ENCODE results near the gene SRRM4.

SRRM4 gene

GRCh38 chr12:119047641-119048040 is 66.3 kb downstream of the SRRM4 start:
- H3K4me3 ChIP-seq (ENCODE audit: low read length): no peak overlapping the region
- TF ChIP-seq, protein P1, sequence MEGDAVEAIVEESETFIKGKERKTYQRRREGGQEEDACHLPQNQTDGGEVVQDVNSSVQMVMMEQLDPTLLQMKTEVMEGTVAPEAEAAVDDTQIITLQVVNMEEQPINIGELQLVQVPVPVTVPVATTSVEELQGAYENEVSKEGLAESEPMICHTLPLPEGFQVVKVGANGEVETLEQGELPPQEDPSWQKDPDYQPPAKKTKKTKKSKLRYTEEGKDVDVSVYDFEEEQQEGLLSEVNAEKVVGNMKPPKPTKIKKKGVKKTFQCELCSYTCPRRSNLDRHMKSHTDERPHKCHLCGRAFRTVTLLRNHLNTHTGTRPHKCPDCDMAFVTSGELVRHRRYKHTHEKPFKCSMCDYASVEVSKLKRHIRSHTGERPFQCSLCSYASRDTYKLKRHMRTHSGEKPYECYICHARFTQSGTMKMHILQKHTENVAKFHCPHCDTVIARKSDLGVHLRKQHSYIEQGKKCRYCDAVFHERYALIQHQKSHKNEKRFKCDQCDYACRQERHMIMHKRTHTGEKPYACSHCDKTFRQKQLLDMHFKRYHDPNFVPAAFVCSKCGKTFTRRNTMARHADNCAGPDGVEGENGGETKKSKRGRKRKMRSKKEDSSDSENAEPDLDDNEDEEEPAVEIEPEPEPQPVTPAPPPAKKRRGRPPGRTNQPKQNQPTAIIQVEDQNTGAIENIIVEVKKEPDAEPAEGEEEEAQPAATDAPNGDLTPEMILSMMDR (conservative IDR thresholded peaks at IDR 0.05; ENCODE audit: low read depth, low read length): no peak
- no peak for DNase-seq (ENCODE audit: low read depth)

DNA sequence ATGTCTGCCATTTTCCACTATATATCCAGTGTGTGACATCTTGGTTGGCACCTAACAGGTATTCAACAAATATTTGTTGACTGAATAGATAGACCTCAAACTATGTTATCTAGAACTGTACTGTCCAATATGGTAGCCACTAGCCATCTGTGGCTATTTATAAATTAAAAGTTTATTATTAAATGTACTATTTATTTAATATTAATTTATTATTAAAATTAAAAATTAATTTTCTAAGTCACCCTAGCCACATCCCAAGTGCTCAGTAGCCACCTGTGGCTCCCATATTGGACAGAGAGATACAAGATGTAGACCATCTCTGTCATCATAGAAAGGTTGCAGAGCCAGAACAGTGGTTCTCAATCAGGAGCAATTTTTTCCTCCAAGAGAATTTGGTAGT is 69.3 kb downstream of the SRRM4 start:
- TF ChIP-seq, protein P1 (conservative IDR thresholded peaks at IDR 0.05; ENCODE audit: low read depth, low read length): no peak
- DNase-seq (ENCODE audit: low read depth): no peak
- no peak overlapping the region for H3K4me3 ChIP-seq (ENCODE audit: low read length)

GRCh38 chr12:119051474-119051873 is 70.1 kb downstream of the SRRM4 start:
- H3K4me3 ChIP-seq (ENCODE audit: low read length): no peak overlapping the region
- TF ChIP-seq, protein P1 (conservative IDR thresholded peaks at IDR 0.05; ENCODE audit: low read depth, low read length): no peak
- no peak for DNase-seq (ENCODE audit: low read depth)

GRCh38 chr12:119052001-119052400 is 70.7 kb downstream of the SRRM4 start:
- TF ChIP-seq, protein P1 (conservative IDR thresholded peaks at IDR 0.05; ENCODE audit: low read depth, low read length): no peak
- no peak overlapping the region for H3K4me3 ChIP-seq (ENCODE audit: low read length)
- no peak for DNase-seq (ENCODE audit: low read depth)

GRCh38 chr12:119055977-119056376 is 74.6 kb downstream of the SRRM4 start:
- H3K4me3 ChIP-seq (ENCODE audit: low read length): no peak overlapping the region
- TF ChIP-seq, protein P1 (conservative IDR thresholded peaks at IDR 0.05; ENCODE audit: low read depth, low read length): no peak
- DNase-seq (ENCODE audit: low read depth): no peak

DNA sequence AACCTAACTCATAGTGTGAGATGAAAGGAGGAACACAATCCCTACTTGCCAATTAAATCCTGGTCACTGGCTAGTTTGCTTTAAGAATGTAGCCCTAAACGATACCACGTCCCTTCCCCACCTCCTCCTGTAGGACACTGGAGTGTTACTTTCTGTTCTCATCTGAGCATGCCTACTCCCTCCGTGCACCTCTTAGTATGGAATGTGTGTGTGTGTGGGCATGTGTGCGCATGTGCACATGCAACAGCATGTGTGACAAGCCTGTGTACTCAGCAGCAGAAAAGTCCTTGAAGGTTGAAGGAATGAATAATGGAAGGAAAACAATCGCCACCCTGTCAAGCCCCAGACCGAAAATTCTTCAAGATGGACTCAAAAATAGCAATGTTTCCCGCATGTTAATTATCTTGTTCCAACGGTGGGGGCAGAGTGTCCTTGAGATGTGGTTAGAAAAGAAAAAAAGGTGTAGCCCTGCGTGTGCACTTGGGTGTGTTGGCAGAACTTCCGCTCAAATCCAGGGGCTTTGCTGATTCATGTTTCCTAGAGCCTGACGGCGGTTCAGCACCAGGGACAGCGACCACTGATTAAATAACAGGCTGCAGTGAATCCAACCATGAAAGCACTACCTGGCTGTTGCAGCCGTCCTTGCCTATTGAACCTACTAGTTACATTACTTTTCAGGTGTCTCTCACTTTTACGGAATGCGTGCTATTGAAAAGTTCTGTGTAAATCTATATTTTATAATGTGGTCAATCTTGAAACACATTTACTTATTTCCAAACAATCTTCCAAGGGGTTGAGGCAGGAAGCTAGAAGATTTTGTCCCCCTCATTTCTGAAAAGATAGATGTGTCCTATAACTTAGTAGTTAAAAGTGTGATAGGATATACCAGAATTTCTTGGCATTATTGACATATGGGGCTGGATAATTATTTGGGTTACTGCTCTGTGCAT is 79.8 kb downstream of the SRRM4 start:
- TF ChIP-seq, protein P1 (conservative IDR thresholded peaks at IDR 0.05; ENCODE audit: low read depth, low read length): no peak
- no peak for DNase-seq (ENCODE audit: low read depth)
- no peak overlapping the region for H3K4me3 ChIP-seq (ENCODE audit: low read length)
